ENCODE data around the gene AHI1.

DNA sequence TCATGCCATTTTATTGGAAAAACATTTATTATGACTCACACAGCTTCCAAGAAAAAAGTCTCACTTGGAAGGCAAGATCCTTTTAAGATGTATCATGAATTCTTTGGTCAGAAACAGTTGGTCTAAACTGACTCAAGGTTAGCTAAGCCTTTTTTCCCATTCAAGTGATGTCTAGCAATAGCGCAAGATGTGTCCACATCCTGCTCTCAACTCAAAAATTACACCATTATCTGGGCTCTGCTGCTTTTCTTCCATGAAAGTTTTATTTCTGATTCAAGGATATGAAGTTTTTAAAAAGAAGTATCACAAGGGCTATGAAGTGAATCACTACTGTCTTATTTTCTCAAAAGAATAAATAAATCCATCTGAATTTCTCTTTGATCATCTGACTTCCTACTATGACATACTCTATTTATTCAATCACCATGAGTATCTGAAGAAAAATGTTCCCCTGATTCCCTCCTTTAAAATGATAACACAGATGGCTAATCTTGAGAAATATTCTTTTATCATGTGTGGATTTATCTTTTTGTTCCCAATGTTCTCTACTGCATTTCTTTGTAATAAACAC lies 139.2 kb downstream of the AHI1 start:
- TF ChIP-seq, protein P1, sequence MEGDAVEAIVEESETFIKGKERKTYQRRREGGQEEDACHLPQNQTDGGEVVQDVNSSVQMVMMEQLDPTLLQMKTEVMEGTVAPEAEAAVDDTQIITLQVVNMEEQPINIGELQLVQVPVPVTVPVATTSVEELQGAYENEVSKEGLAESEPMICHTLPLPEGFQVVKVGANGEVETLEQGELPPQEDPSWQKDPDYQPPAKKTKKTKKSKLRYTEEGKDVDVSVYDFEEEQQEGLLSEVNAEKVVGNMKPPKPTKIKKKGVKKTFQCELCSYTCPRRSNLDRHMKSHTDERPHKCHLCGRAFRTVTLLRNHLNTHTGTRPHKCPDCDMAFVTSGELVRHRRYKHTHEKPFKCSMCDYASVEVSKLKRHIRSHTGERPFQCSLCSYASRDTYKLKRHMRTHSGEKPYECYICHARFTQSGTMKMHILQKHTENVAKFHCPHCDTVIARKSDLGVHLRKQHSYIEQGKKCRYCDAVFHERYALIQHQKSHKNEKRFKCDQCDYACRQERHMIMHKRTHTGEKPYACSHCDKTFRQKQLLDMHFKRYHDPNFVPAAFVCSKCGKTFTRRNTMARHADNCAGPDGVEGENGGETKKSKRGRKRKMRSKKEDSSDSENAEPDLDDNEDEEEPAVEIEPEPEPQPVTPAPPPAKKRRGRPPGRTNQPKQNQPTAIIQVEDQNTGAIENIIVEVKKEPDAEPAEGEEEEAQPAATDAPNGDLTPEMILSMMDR (IDR thresholded peaks at IDR 0.05) = no peak
- no peak for TF ChIP-seq POLR2A (IDR thresholded peaks at IDR 0.05)
- no peak for TF ChIP-seq EP300 (IDR thresholded peaks at IDR 0.05)

Data from stomach (tissue), 4 donors.